Measurements from ENCODE around the gene IGSF23. TPM values are rescaled to one million over a fixed set of nuclear protein-coding genes. Genes with fewer than 3 reads are reported as not detected.

IGSF23 gene
- total and polyA plus RNA-seq, 2 of the 13 experiments (the other 11 are each of a cell fraction or from before 2014, with no cell fraction given) = 2.3 to 8.8 TPM

GRCh38 chr19:44613295-44614178 is at the start of gene IGSF23 (continued):
- TF ChIP-seq RBAK (CRISPR knock-in tag; IDR thresholded peaks at IDR 0.05) (no peak), PLSCR1 (CRISPR knock-in tag; IDR thresholded peaks at IDR 0.05; ENCODE audit: borderline replicate concordance) (no peak), AGO1 (IDR thresholded peaks at IDR 0.05; ENCODE audit: low read depth, low read length, poor library complexity, severe bottlenecking) (no peak), SPEN (CRISPR knock-in tag; IDR thresholded peaks at IDR 0.05; ENCODE audit: low read depth) (peak; percentile 27; the same call in 1 of the 2 replicates), ZNF703 (CRISPR knock-in tag; IDR thresholded peaks at IDR 0.05; ENCODE audit: borderline replicate concordance) (no peak), ISL2 (CRISPR knock-in tag; IDR thresholded peaks at IDR 0.05) (peak; percentile 62; the same call in 1 of the 2 replicates), ASH2L (IDR thresholded peaks at IDR 0.05; ENCODE audit: insufficient read length, low read depth, low read length) (peak; percentile 98), ZSCAN31 (CRISPR knock-in tag; IDR thresholded peaks at IDR 0.05; ENCODE audit: low read depth) (no peak), ZNF580 (CRISPR knock-in tag; IDR thresholded peaks at IDR 0.05; ENCODE audit: borderline replicate concordance, low read depth) (peak; percentile 41; the same call in 1 of the 2 replicates), YEATS2 (CRISPR knock-in tag; IDR thresholded peaks at IDR 0.05; ENCODE audit: borderline replicate concordance) (no peak), SP140L (CRISPR knock-in tag; IDR thresholded peaks at IDR 0.05; ENCODE audit: borderline replicate concordance) (no peak), IRX3 (CRISPR knock-in tag; IDR thresholded peaks at IDR 0.05; ENCODE audit: borderline replicate concordance, low read depth) (no peak), MLXIP (CRISPR knock-in tag; IDR thresholded peaks at IDR 0.05; ENCODE audit: borderline replicate concordance) (no peak), SMARCE1 (IDR thresholded peaks at IDR 0.05; ENCODE audit: borderline replicate concordance) (no peak), KDM6A (CRISPR knock-in tag; IDR thresholded peaks at IDR 0.05; ENCODE audit: low read depth) (peak; percentile 78), ZNF10 (CRISPR knock-in tag; IDR thresholded peaks at IDR 0.05; ENCODE audit: borderline replicate concordance, low read depth) (no peak), ZBTB21 (CRISPR knock-in tag; IDR thresholded peaks at IDR 0.05) (no peak), TFDP1 (CRISPR knock-in tag; IDR thresholded peaks at IDR 0.05; ENCODE audit: borderline replicate concordance) (no peak), LBX2 (CRISPR knock-in tag; IDR thresholded peaks at IDR 0.05; ENCODE audit: borderline replicate concordance) (no peak; the same call in 1 of the 2 replicates), ZBTB34 (CRISPR knock-in tag; IDR thresholded peaks at IDR 0.05) (no peak), GABPB1 (CRISPR knock-in tag; IDR thresholded peaks at IDR 0.05) (0 out of 2 replicates have a peak, but pooled peaks have one; percentile 21)
